Neural cell (in vitro differentiated cells): ENCODE results near the gene PIGQ. TPM values are rescaled to one million over a fixed set of nuclear protein-coding genes. Genes with fewer than 3 reads are reported as not detected.

Experiments used
- H2AFZ ChIP-seq: fragments of 200-600, 300-800 bp; sonication (generic), shearing (Covaris generic); 2 replicates; pipeline ENCODE4 v1.6.0; 2014; ENCODE audit warnings: low read depth, mild to moderate bottlenecking, antibody characterized with exemption, low read length, moderate library complexity
- H3F3A ChIP-seq: fragments of 200-600 bp; shearing (Covaris generic); 2 replicates; pipeline ENCODE4 v1.6.1; 2016; ENCODE audit warnings: mild to moderate bottlenecking, moderate library complexity, mixed read lengths, antibody characterized with exemption, low read length; ENCODE audit not compliant: insufficient read depth, poor library complexity, severe bottlenecking
- H3K27ac ChIP-seq: fragments of 200-600, 300-800 bp; sonication (generic), shearing (Covaris generic); 2 replicates; pipeline ENCODE4 v1.5.1; 2014; ENCODE audit warnings: mild to moderate bottlenecking, low read length, moderate library complexity
- H3K27me3 ChIP-seq: fragments of 300-800, 200-600 bp; sonication (generic), shearing (Covaris generic); 2 replicates; pipeline ENCODE4 v1.6.0; 2014; ENCODE audit warnings: mild to moderate bottlenecking, low read depth, low read length, moderate library complexity; ENCODE audit not compliant: insufficient read depth
- H3K36me3 ChIP-seq: fragments of 300-800, 200-600 bp; sonication (generic), shearing (Covaris generic); 2 replicates; pipeline ENCODE4 v1.5.1; 2014; ENCODE audit warnings: mild to moderate bottlenecking, antibody characterized with exemption, low read length, moderate library complexity; ENCODE audit not compliant: insufficient read depth
- H3K4me2 ChIP-seq: fragments of 300-800, 200-600 bp; sonication (generic), shearing (Covaris generic); 2 replicates; pipeline ENCODE4 v1.6.0; 2014; ENCODE audit warnings: mild to moderate bottlenecking, low read length
- H3K4me3 ChIP-seq: fragments of 300-800, 200-600 bp; sonication (generic), shearing (Covaris generic); 2 replicates; pipeline ENCODE4 v1.5.1; 2014; ENCODE audit warnings: mild to moderate bottlenecking, low read length, moderate library complexity
- H3K79me2 ChIP-seq: fragments of 200-600 bp; shearing (Covaris generic); replicated peaks from 2 replicates; pipeline ENCODE4 v1.6.0; 2014; ENCODE audit warnings: mild to moderate bottlenecking, low read length, moderate library complexity; ENCODE audit not compliant: insufficient read depth
- H3K9ac ChIP-seq: fragments of 300-800, 200-600 bp; sonication (generic), shearing (Covaris generic); 2 replicates; pipeline ENCODE4 v1.6.1; 2016; ENCODE audit warnings: mild to moderate bottlenecking, low read length, mixed read lengths
- H3K9me2 ChIP-seq: fragments of 200-600 bp; shearing (Covaris generic); 2 replicates; pipeline ENCODE4 v1.6.1; 2016; ENCODE audit warnings: mild to moderate bottlenecking, low read length, mixed read lengths; ENCODE audit not compliant: insufficient read depth
- H3K9me3 ChIP-seq: fragments of 200-600, 300-800 bp; sonication (generic), shearing (Covaris generic); 2 replicates; pipeline ENCODE4 v1.6.1; 2016; ENCODE audit warnings: mild to moderate bottlenecking, mixed run types, low read length, moderate library complexity, mixed read lengths
- H4K20me1 ChIP-seq: fragments of 200-600 bp; shearing (Covaris generic); 2 replicates; pipeline ENCODE4 v1.6.1; 2016; ENCODE audit warnings: mild to moderate bottlenecking, mixed run types; ENCODE audit not compliant: insufficient read depth
- EZH2 ChIP-seq: fragments of 200-600, 300-800 bp; shearing (Covaris generic), sonication (generic); IDR thresholded peaks from 2 replicates; pipeline ENCODE4 v1.6.1; 2014; ENCODE audit warnings: antibody characterized with exemption, low read length, borderline replicate concordance, mild to moderate bottlenecking; ENCODE audit not compliant: insufficient read depth, poor library complexity, severe bottlenecking
- MXI1 ChIP-seq: fragments of 450-650 bp; conservative IDR thresholded peaks from 2 replicates; pipeline ENCODE4 v1.6.1; 2014; ENCODE audit warnings: antibody characterized with exemption, mild to moderate bottlenecking; ENCODE audit not compliant: poor library complexity, severe bottlenecking
- POLR2AphosphoS5 ChIP-seq: IDR thresholded peaks from 2 replicates; pipeline ENCODE4 v1.6.1; 2012
- RAD21 ChIP-seq: fragments of 450-650 bp; conservative IDR thresholded peaks from 2 replicates; pipeline ENCODE4 v1.6.1; 2014; ENCODE audit warnings: antibody characterized with exemption, mild to moderate bottlenecking, moderate library complexity
- TAF1 ChIP-seq: IDR thresholded peaks from 2 replicates; pipeline ENCODE4 v1.6.1; 2012; ENCODE audit warnings: low read depth
- polyA plus RNA-seq: library from polyadenylated mRNA; depleted of rRNA; stranded (reverse); fragments of >200 nt; gene quantifications from 2 replicates; pipeline ENCODE4 v1.2.3, GENCODE V29; 2014
- TF ChIP-seq, protein P1 (sequence below): IDR thresholded peaks from 2 replicates; pipeline ENCODE4 v1.6.1; 2012; ENCODE audit warnings: borderline replicate concordance
- TF ChIP-seq, protein P2 (sequence below): fragments of 450-650 bp; IDR thresholded peaks from 2 replicates; pipeline ENCODE4 v1.5.1; 2014; ENCODE audit warnings: antibody characterized with exemption, mild to moderate bottlenecking, moderate library complexity; ENCODE audit not compliant: poor library complexity, severe bottlenecking

The PIGQ gene
- polyA plus RNA-seq, 1 donor from 2014 or later = 69.2 TPM

DNA sequence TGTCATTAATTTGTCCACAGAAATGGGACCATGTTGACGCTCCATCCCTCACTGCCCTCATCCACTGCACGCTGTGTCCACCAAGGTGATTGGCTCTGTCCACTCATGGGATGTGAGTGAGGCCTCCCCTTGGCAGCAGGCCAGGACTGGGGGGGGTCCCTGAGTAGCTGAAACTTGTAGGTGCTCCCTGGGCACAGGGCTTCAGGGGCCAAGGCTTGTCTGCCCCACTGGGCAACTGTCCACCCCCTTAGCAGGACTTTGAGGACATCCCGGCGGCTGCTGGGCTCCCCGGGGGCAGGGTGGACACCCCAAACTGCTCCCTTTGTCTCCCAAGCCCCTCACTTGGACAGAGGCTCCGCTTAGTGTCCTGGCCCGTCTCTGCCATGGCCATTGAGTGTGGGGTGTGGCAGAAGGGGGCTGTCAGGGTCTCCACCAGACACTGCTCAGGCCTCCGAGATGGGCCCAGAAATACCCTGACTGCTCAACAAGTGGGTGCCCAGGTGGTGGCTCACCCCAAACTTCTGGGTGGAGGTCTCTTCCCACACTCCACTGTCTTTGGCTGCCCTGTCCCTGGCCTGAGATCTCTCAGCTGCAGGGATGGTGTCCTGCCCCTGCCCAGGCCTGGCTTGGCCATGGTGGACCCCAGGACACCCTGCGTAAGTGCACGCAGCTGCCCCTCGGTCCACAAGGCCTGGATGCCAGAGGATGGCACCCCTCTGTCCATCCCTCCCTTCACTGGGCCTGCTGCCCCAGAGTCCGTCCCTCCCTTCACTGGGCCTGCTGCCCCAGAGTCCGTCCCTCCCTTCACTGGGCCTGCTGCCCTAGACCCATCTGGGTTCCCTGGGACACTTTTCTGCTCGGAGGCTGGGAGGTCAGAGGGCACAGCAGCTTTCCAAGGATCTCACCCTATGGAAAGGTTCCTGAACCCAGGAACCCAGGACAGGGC, 17.1 kb downstream of the PIGQ start:
- H3K9me3 ChIP-seq = no peaks in the 10 kb centered on the region
- H3F3A ChIP-seq = no peaks in the 10 kb centered on the region
- no peaks in the 10 kb centered on the region for H3K27me3 ChIP-seq
- H3K9me2 ChIP-seq = no peaks in the 10 kb centered on the region
- H3K27ac ChIP-seq = no peak overlapping the region
- no peak overlapping the region for H3K4me2 ChIP-seq
- peaks cover 15% of the 10 kb centered on the region for H3K79me2 ChIP-seq
- no peak for TF ChIP-seq RAD21
- no peak for TF ChIP-seq POLR2AphosphoS5
- TF ChIP-seq, protein P1, sequence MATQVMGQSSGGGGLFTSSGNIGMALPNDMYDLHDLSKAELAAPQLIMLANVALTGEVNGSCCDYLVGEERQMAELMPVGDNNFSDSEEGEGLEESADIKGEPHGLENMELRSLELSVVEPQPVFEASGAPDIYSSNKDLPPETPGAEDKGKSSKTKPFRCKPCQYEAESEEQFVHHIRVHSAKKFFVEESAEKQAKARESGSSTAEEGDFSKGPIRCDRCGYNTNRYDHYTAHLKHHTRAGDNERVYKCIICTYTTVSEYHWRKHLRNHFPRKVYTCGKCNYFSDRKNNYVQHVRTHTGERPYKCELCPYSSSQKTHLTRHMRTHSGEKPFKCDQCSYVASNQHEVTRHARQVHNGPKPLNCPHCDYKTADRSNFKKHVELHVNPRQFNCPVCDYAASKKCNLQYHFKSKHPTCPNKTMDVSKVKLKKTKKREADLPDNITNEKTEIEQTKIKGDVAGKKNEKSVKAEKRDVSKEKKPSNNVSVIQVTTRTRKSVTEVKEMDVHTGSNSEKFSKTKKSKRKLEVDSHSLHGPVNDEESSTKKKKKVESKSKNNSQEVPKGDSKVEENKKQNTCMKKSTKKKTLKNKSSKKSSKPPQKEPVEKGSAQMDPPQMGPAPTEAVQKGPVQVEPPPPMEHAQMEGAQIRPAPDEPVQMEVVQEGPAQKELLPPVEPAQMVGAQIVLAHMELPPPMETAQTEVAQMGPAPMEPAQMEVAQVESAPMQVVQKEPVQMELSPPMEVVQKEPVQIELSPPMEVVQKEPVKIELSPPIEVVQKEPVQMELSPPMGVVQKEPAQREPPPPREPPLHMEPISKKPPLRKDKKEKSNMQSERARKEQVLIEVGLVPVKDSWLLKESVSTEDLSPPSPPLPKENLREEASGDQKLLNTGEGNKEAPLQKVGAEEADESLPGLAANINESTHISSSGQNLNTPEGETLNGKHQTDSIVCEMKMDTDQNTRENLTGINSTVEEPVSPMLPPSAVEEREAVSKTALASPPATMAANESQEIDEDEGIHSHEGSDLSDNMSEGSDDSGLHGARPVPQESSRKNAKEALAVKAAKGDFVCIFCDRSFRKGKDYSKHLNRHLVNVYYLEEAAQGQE = no peak
- TF ChIP-seq, protein P2, sequence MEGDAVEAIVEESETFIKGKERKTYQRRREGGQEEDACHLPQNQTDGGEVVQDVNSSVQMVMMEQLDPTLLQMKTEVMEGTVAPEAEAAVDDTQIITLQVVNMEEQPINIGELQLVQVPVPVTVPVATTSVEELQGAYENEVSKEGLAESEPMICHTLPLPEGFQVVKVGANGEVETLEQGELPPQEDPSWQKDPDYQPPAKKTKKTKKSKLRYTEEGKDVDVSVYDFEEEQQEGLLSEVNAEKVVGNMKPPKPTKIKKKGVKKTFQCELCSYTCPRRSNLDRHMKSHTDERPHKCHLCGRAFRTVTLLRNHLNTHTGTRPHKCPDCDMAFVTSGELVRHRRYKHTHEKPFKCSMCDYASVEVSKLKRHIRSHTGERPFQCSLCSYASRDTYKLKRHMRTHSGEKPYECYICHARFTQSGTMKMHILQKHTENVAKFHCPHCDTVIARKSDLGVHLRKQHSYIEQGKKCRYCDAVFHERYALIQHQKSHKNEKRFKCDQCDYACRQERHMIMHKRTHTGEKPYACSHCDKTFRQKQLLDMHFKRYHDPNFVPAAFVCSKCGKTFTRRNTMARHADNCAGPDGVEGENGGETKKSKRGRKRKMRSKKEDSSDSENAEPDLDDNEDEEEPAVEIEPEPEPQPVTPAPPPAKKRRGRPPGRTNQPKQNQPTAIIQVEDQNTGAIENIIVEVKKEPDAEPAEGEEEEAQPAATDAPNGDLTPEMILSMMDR = no peak
- no peak for TF ChIP-seq EZH2
- no peak for TF ChIP-seq TAF1
- TF ChIP-seq MXI1 = no peak
- no peaks in the 10 kb centered on the region for H3K36me3 ChIP-seq
- no peak overlapping the region for H3K4me3 ChIP-seq
- no peaks in the 10 kb centered on the region for H4K20me1 ChIP-seq
- no peak overlapping the region for H3K9ac ChIP-seq
- H2AFZ ChIP-seq = no peak overlapping the region

DNA sequence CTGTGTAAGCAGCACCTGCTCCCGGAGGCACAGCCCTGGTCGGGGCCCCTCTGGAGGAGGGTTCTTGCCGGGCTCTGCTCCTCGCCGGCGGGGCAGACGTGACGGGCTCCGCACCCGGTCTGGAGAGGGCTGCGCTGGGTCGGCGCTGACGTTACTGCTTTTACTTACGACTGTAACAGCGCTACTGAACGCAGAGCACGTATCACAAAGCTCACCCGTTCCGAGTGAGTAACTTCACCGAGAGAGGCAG, 18.8 kb downstream of the PIGQ start:
- H3K27me3 ChIP-seq = no peaks in the 10 kb centered on the region
- peak overlapping the region; percentile 51 for H3K4me2 ChIP-seq
- peaks cover 19% of the 10 kb centered on the region for H3K79me2 ChIP-seq
- H3K27ac ChIP-seq = peak overlapping the region; percentile 95
- TF ChIP-seq, protein P1 = no peak
- TF ChIP-seq, protein P2 = no peak
- no peak for TF ChIP-seq TAF1
- peaks cover 4% of the 10 kb centered on the region for H4K20me1 ChIP-seq
- H3F3A ChIP-seq = no peaks in the 10 kb centered on the region
- no peaks in the 10 kb centered on the region for H3K36me3 ChIP-seq
- H2AFZ ChIP-seq = no peak overlapping the region
- no peaks in the 10 kb centered on the region for H3K9me3 ChIP-seq
- H3K9me2 ChIP-seq = no peaks in the 10 kb centered on the region
- peak overlapping the region; percentile 97 for H3K4me3 ChIP-seq
- H3K9ac ChIP-seq = peak overlapping the region; percentile 92
